ENCODE results near the gene IL6. TPM values are rescaled to one million over a fixed set of nuclear protein-coding genes. Genes with fewer than 3 reads are reported as not detected.

IL6 gene
- total RNA-seq, 1 experiment from 2014 or later, result 113 TPM

- Histone ChIP-seq H3K9ac (ENCODE audit: low read length) (no peak overlapping the region), H3K27ac (ENCODE audit: low read length) (no peak overlapping the region), H3K4me1 (ENCODE audit: insufficient read depth, low read length) (no peaks in the 10 kb centered on the region), H3K4me3 (ENCODE audit: low read length) (no peak overlapping the region), H2AFZ (ENCODE audit: low read length) (no peak overlapping the region), H3K4me2 (ENCODE audit: low read length) (no peak overlapping the region), H3F3A (ENCODE audit: low read length, unreplicated experiment) (no peaks in the 10 kb centered on the region), H3K9me3 (ENCODE audit: low read length) (no peaks in the 10 kb centered on the region), H3K9me2 (replicated peaks; ENCODE audit: low read length) (no peaks in the 10 kb centered on the region), H4K20me1 (ENCODE audit: low read length) (no peaks in the 10 kb centered on the region), H3K27me3 (ENCODE audit: low read length) (no peaks in the 10 kb centered on the region), H3K36me3 (ENCODE audit: low read depth, low read length) (no peaks in the 10 kb centered on the region), H3K79me2 (ENCODE audit: low read length) (no peaks in the 10 kb centered on the region)
- BruUV-seq (replicated peaks), result no TSS peak
- ATAC-seq, result no peak
- DNase-seq, result no peak
- ChIA-PET CTCF (no interaction called here), POLR2A (ENCODE audit: unreplicated experiment) (interaction anchor here (0.5 kb wide), 1 partner anchor 32 kb away, joined by 5 read pairs; no protein-coding TSS in a partner anchor)
- intact Hi-C loops (cut with micrococcal nuclease), result no loop called here
- TF ChIP-seq EZH2phosphoT487 (IDR thresholded peaks at IDR 0.05; ENCODE audit: borderline replicate concordance, low read length) (no peak), EZH2 (IDR thresholded peaks at IDR 0.05; ENCODE audit: low read length, unreplicated experiment) (no peak), CTCF (conservative IDR thresholded peaks at IDR 0.05; ENCODE audit: low read depth, low read length) (no peak)
These were observed 17.1 kb upstream of the IL6 start for GRCh38 chr7:22709857-22710256.

- Histone ChIP-seq H3K9me2 (replicated peaks; ENCODE audit: low read length) (no peaks in the 10 kb centered on the region), H3K27me3 (ENCODE audit: low read length) (no peaks in the 10 kb centered on the region), H3K4me2 (ENCODE audit: low read length) (no peak overlapping the region), H2AFZ (ENCODE audit: low read length) (no peak overlapping the region), H3K4me1 (ENCODE audit: insufficient read depth, low read length) (peaks cover 12% of the 10 kb centered on the region), H3K27ac (ENCODE audit: low read length) (no peak overlapping the region), H3K36me3 (ENCODE audit: low read depth, low read length) (no peaks in the 10 kb centered on the region), H3K4me3 (ENCODE audit: low read length) (no peak overlapping the region), H4K20me1 (ENCODE audit: low read length) (no peaks in the 10 kb centered on the region), H3K9ac (ENCODE audit: low read length) (no peak overlapping the region), H3F3A (ENCODE audit: low read length, unreplicated experiment) (peaks cover 6% of the 10 kb centered on the region), H3K79me2 (ENCODE audit: low read length) (no peaks in the 10 kb centered on the region), H3K9me3 (ENCODE audit: low read length) (no peaks in the 10 kb centered on the region)
- POLR2A ChIA-PET (ENCODE audit: unreplicated experiment), result interaction anchor here (0.6 kb wide), 1 partner anchor 393 kb away, joined by 9 read pairs; no protein-coding TSS in a partner anchor
- intact Hi-C loops (cut with micrococcal nuclease), result no loop called here
- BruUV-seq (replicated peaks), result no TSS peak
- ATAC-seq, result no peak
- CTCF ChIA-PET, result interaction anchor here (1.5 kb wide), 1 partner anchor 14 kb away, joined by 7 read pairs; the partner anchor contains the start of gene IL6
- DNase-seq, result no peak
- TF ChIP-seq CTCF (conservative IDR thresholded peaks at IDR 0.05; ENCODE audit: low read depth, low read length), result no peak
- TF ChIP-seq EZH2 (IDR thresholded peaks at IDR 0.05; ENCODE audit: low read length, unreplicated experiment), result no peak
- no peak for TF ChIP-seq EZH2phosphoT487 (IDR thresholded peaks at IDR 0.05; ENCODE audit: borderline replicate concordance, low read length)
These were observed 14.0 kb upstream of the IL6 start for GRCh38 chr7:22712999-22713398.

GRCh38 chr7:22713463-22713862, 13.5 kb upstream of the IL6 start:
- DNase-seq, result no peak
- no TSS peak for BruUV-seq (replicated peaks)
- H3K4me2 ChIP-seq (ENCODE audit: low read length), result no peak overlapping the region
- peaks cover 6% of the 10 kb centered on the region for H3F3A ChIP-seq (ENCODE audit: low read length, unreplicated experiment)
- H3K36me3 ChIP-seq (ENCODE audit: low read depth, low read length), result no peaks in the 10 kb centered on the region
- H3K4me1 ChIP-seq (ENCODE audit: insufficient read depth, low read length), result peaks cover 15% of the 10 kb centered on the region
- H3K79me2 ChIP-seq (ENCODE audit: low read length), result no peaks in the 10 kb centered on the region
- H3K9ac ChIP-seq (ENCODE audit: low read length), result no peak overlapping the region
- no peak overlapping the region for H3K4me3 ChIP-seq (ENCODE audit: low read length)
- TF ChIP-seq EZH2phosphoT487 (IDR thresholded peaks at IDR 0.05; ENCODE audit: borderline replicate concordance, low read length), result no peak
- no peak for ATAC-seq
- no peak overlapping the region for H2AFZ ChIP-seq (ENCODE audit: low read length)
- no peaks in the 10 kb centered on the region for H3K9me3 ChIP-seq (ENCODE audit: low read length)
- no peak overlapping the region for H3K27ac ChIP-seq (ENCODE audit: low read length)
- H3K27me3 ChIP-seq (ENCODE audit: low read length), result no peaks in the 10 kb centered on the region
- CTCF ChIA-PET, result interaction anchor here (1.5 kb wide), 1 partner anchor 13 kb away, joined by 7 read pairs; the partner anchor contains the start of gene IL6
- H3K9me2 ChIP-seq (replicated peaks; ENCODE audit: low read length), result no peaks in the 10 kb centered on the region
- H4K20me1 ChIP-seq (ENCODE audit: low read length), result no peaks in the 10 kb centered on the region
- intact Hi-C loops (cut with micrococcal nuclease), result no loop called here
- POLR2A ChIA-PET (ENCODE audit: unreplicated experiment), result interaction anchor here (0.6 kb wide), 1 partner anchor 393 kb away, joined by 9 read pairs; no protein-coding TSS in a partner anchor

All from PC-3 (cell line).